Peyer's patch (tissue), 4 donors: ENCODE results near the gene TOGARAM2.

Source experiments
- CTCF ChIP-seq, 6 experiments: fragments of 450-650 bp in 4 of 6; fragments of 200-600 bp in 2 of 6; sonication (generic) in 1 of 6; IDR thresholded peaks; one replicate each; pipeline ENCODE4 v1.5.1; 2017 to 2019; ENCODE audit warnings: antibody characterized with exemption in 6 of 6, mild to moderate bottlenecking in 3 of 6, moderate library complexity in 1 of 6
- POLR2A ChIP-seq, 2 donors: fragments of 450-650 bp; IDR thresholded peaks; one replicate each; pipeline ENCODE4 v1.5.1; 2017; ENCODE audit warnings: antibody characterized with exemption in 2 of 2, mild to moderate bottlenecking in 2 of 2, moderate library complexity in 2 of 2

- TF ChIP-seq CTCF (IDR thresholded peaks at IDR 0.05) (no peak), POLR2A (IDR thresholded peaks at IDR 0.05) (no peak)
Measured at GRCh38 chr2:28993206-28993960, 12.3 kb downstream of the TOGARAM2 start.
